A172 (cell line): Measurements from ENCODE around the gene NSD1. TPM values are rescaled to one million over a fixed set of nuclear protein-coding genes. Genes with fewer than 3 reads are reported as not detected.
"Not testable (repeated sequence)": the region's sequence is repeated elsewhere in the genome, so short reads cannot be mapped to it uniquely, and the experiment has no call there.

Source experiments
- DNase-seq: peaks from one replicate; pipeline ENCODE4 v3.0.0-alpha.2; 2015; ENCODE audit warnings: low spot score
- total RNA-seq: library from RNA; depleted of rRNA; stranded (reverse); fragments of >200 nt; shearing (Covaris generic); gene quantifications from 2 replicates; pipeline ENCODE4 v1.2.3, GENCODE V29; 2014

NSD1 gene
- total RNA-seq, 1 experiment from 2014 or later, result 48.6 TPM

- no peak for DNase-seq
These were observed 197.6 kb downstream of the NSD1 start for GRCh38 chr5:177330991-177331842.

- no peak for DNase-seq
These were observed 198.7 kb downstream of the NSD1 start for GRCh38 chr5:177332031-177332895.

GRCh38 chr5:177332896-177333260, 199.3 kb downstream of the NSD1 start:
- no peak for DNase-seq

- DNase-seq, result no peak
These were observed 200.0 kb downstream of the NSD1 start for GRCh38 chr5:177333420-177334154.

GRCh38 chr5:177334155-177334551, 200.6 kb downstream of the NSD1 start:
- no peak for DNase-seq

- DNase-seq, result no peak
These were observed 201.5 kb downstream of the NSD1 start for GRCh38 chr5:177334781-177335700.

GRCh38 chr5:177335701-177336065, 202.1 kb downstream of the NSD1 start:
- no peak for DNase-seq

GRCh38 chr5:177336112-177336511, 202.5 kb downstream of the NSD1 start:
- DNase-seq, result peak; percentile 35

GRCh38 chr5:177336603-177337494, 203.3 kb downstream of the NSD1 start:
- no peak for DNase-seq

GRCh38 chr5:177338251-177339106, 204.9 kb downstream of the NSD1 start:
- DNase-seq, result no peak

GRCh38 chr5:177339107-177339638, 205.6 kb downstream of the NSD1 start:
- no peak for DNase-seq

GRCh38 chr5:177343000-177343399, 209.4 kb downstream of the NSD1 start:
- DNase-seq, result not testable (repeated sequence)

- DNase-seq, result no peak
These were observed 210.2 kb downstream of the NSD1 start for GRCh38 chr5:177343777-177344176.

- DNase-seq, result no peak
These were observed 211.3 kb downstream of the NSD1 start for GRCh38 chr5:177344891-177345290.

GRCh38 chr5:177346820-177347219, 213.2 kb downstream of the NSD1 start:
- no peak for DNase-seq

- DNase-seq, result no peak
These were observed 214.1 kb downstream of the NSD1 start for GRCh38 chr5:177347699-177348098.

GRCh38 chr5:177349362-177349647, 215.7 kb downstream of the NSD1 start:
- no peak for DNase-seq

GRCh38 chr5:177349762-177350161, 216.2 kb downstream of the NSD1 start:
- DNase-seq, result no peak
